ENCODE measurements around the gene LMF2. TPM values are rescaled to one million over a fixed set of nuclear protein-coding genes. Genes with fewer than 3 reads are reported as not detected.

The LMF2 gene
- total RNA-seq, 1 donor from 2014 or later, result 65.8 TPM

GRCh38 chr22:50489363-50490243, 17.9 kb downstream of the LMF2 start:
- DNase-seq (no peak), ATAC-seq (no peak)
- no peaks in the 10 kb centered on the region for H3K9me3 ChIP-seq
- no peak for TF ChIP-seq CTCF (IDR thresholded peaks at IDR 0.05)
- H3K36me3 ChIP-seq, result no peaks in the 10 kb centered on the region
- H3K4me3 ChIP-seq, result no peak overlapping the region
- H3K27me3 ChIP-seq, result no peaks in the 10 kb centered on the region
- no peak overlapping the region for H3K27ac ChIP-seq
- intact Hi-C loops (cut with DNase I), result no loop called here
- H3K4me1 ChIP-seq, result no peaks in the 10 kb centered on the region

GRCh38 chr22:50488886-50489285, 18.6 kb downstream of the LMF2 start:
- intact Hi-C loops (cut with DNase I), result no loop called here
- H3K4me3 ChIP-seq, result no peak overlapping the region

GRCh38 chr22:50488006-50488677, 19.4 kb downstream of the LMF2 start:
- Histone ChIP-seq H3K9me3 (no peaks in the 10 kb centered on the region), H3K4me3 (no peak overlapping the region), H3K4me1 (no peaks in the 10 kb centered on the region), H3K27me3 (peaks cover 2% of the 10 kb centered on the region), H3K27ac (no peak overlapping the region), H3K36me3 (no peaks in the 10 kb centered on the region)
- ATAC-seq (no peak), DNase-seq (no peak)
- no peak for TF ChIP-seq CTCF (IDR thresholded peaks at IDR 0.05)
- intact Hi-C loops (cut with DNase I), result no loop called here

More at GRCh38 chr22:50488886-50489285, 18.6 kb downstream of the LMF2 start:
- no peak for DNase-seq
- Histone ChIP-seq H3K27ac (no peak overlapping the region), H3K27me3 (no peaks in the 10 kb centered on the region), H3K36me3 (no peaks in the 10 kb centered on the region), H3K4me1 (no peaks in the 10 kb centered on the region), H3K9me3 (no peaks in the 10 kb centered on the region)
- no peak for ATAC-seq
- TF ChIP-seq CTCF (IDR thresholded peaks at IDR 0.05), result no peak

GRCh38 chr22:50487290-50488005, 20.1 kb downstream of the LMF2 start:
- Histone ChIP-seq H3K36me3 (no peaks in the 10 kb centered on the region), H3K4me3 (no peak overlapping the region), H3K9me3 (no peaks in the 10 kb centered on the region), H3K4me1 (no peaks in the 10 kb centered on the region), H3K27ac (no peak overlapping the region), H3K27me3 (peaks cover 9% of the 10 kb centered on the region)
- intact Hi-C loops (cut with DNase I), result no loop called here
- no peak for TF ChIP-seq CTCF (IDR thresholded peaks at IDR 0.05)
- DNase-seq (no peak), ATAC-seq (no peak)

- DNase-seq, result no peak
- peaks cover 6% of the 10 kb centered on the region for H3K4me1 ChIP-seq
- intact Hi-C loops (cut with DNase I), result no loop called here
These were observed 20.8 kb downstream of the LMF2 start, which contains the start of gene MIOX for GRCh38 chr22:50486561-50487289. Gene MIOX (plus strand): TSS chr22:50486859. CDS start chr22:50486898, 39 bp downstream.

More at GRCh38 chr22:50486561-50487289, 20.8 kb downstream of the LMF2 start, which contains the start of gene MIOX:
- Histone ChIP-seq H3K27me3 (peaks cover 16% of the 10 kb centered on the region), H3K27ac (no peak within 1 kb of the TSS), H3K9me3 (no peaks in the 10 kb centered on the region), H3K36me3 (no peaks in the 10 kb centered on the region), H3K4me3 (no peak within 1 kb of the TSS)
- ATAC-seq, result no peak
- TF ChIP-seq CTCF (IDR thresholded peaks at IDR 0.05), result no peak
